GM12878 (cell line): Measurements from ENCODE around the gene COL26A1. TPM values are rescaled to one million over a fixed set of nuclear protein-coding genes. Genes with fewer than 3 reads are reported as not detected.

ENCODE experiments used
- ATAC-seq: fragments of 200-7000 bp; cut with Tn5 transposase; 3 replicates; pipeline ENCODE4 v1.9.1; 2020; ENCODE audit warnings: mild to moderate bottlenecking, moderate library complexity
- BruUV-seq: library from RNA; stranded (reverse); fragments of 400-500 nt; replicated peaks from 2 replicates; lab custom pipeline; 2021; lab: Mats Ljungman, UMichigan
- CTCF ChIA-PET: fragments of 300-600 bp; sonication (Branson Sonifier 250); formaldehyde crosslinking; extraction: SDS; loops from one replicate; lab custom pipeline; 2021; ENCODE audit warnings: inconsistent platforms; lab: Yijun Ruan, JAX
- POLR2A ChIA-PET: fragments of 350-600 bp; formaldehyde crosslinking; extraction: SDS; loops from one replicate; lab custom pipeline; 2021; ENCODE audit warnings: inconsistent platforms; lab: Charles Lee
- RAD21 ChIA-PET: fragments of 300-600 bp; sonication (Branson Sonifier 250); formaldehyde crosslinking; loops from one replicate; lab custom pipeline; 2023; ENCODE audit warnings: antibody characterized with exemption; ENCODE audit not compliant: unreplicated experiment; lab: Charles Lee
- SMC1A ChIA-PET: fragments of 300-600 bp; sonication (Branson Sonifier 250); formaldehyde crosslinking; loops from one replicate; lab custom pipeline; 2023; ENCODE audit not compliant: unreplicated experiment, uncharacterized antibody; lab: Charles Lee
- DNase-seq: peaks from one replicate; pipeline ENCODE4 v3.0.0-alpha.2; 2011; ENCODE audit warnings: low read depth, low spot score
- FAIRE-seq: peaks from 3 replicates; lab custom pipeline; 2011; peaks lifted over from hg19 to GRCh38; lab: Jason Lieb, UNC
- H2AFZ ChIP-seq: 2 replicates; pipeline ENCODE4 v1.6.0; 2011; ENCODE audit warnings: low read depth, low read length, control low read depth; ENCODE audit not compliant: control insufficient read depth
- H3K27ac ChIP-seq: 2 replicates; pipeline ENCODE4 v1.5.1; 2011; ENCODE audit warnings: control low read depth; ENCODE audit not compliant: control insufficient read depth, insufficient read depth
- H3K27me3 ChIP-seq, 2 experiments: replicated peaks in 1 of 2; 2 replicates each; pipeline versions ENCODE4 v1.6.0 to v1.6.1; 2011; ENCODE audit warnings: low read length in 1 of 2; ENCODE audit not compliant: control insufficient read depth in 2 of 2, insufficient read depth in 2 of 2
- H3K36me3 ChIP-seq, 2 experiments: 2 replicates each; pipeline ENCODE4 v1.5.1; 2011; ENCODE audit warnings: low read length in 1 of 2; ENCODE audit not compliant: control insufficient read depth in 2 of 2, insufficient read depth in 2 of 2
- H3K4me1 ChIP-seq: 2 replicates; pipeline ENCODE4 v1.6.1; 2011; ENCODE audit warnings: mild to moderate bottlenecking, low read length, moderate library complexity, mixed read lengths; ENCODE audit not compliant: control insufficient read depth, insufficient read depth
- H3K4me2 ChIP-seq: 2 replicates; pipeline ENCODE4 v1.6.0; 2011; ENCODE audit warnings: control low read depth; ENCODE audit not compliant: control insufficient read depth, insufficient read depth
- H3K4me3 ChIP-seq: fragments of 200-600 bp; sonication (generic); 2 replicates; pipeline ENCODE4 v1.5.1; 2016
- H3K79me2 ChIP-seq: 2 replicates; pipeline ENCODE4 v1.6.0; 2011; ENCODE audit warnings: low read length; ENCODE audit not compliant: control insufficient read depth, insufficient read depth
- H3K9ac ChIP-seq: 2 replicates; pipeline ENCODE4 v1.8.0; 2011; ENCODE audit warnings: low read length, control low read depth, mixed read lengths; ENCODE audit not compliant: control insufficient read depth, insufficient read depth
- H3K9me3 ChIP-seq: replicated peaks from 3 replicates; pipeline ENCODE4 v1.5.1; 2011; ENCODE audit warnings: mild to moderate bottlenecking, low read length; ENCODE audit not compliant: control insufficient read depth, insufficient read depth
- H4K20me1 ChIP-seq: 2 replicates; pipeline ENCODE4 v1.6.0; 2011; ENCODE audit not compliant: control insufficient read depth, insufficient read depth
- ASH2L ChIP-seq: fragments of 300-600, 200-600 bp; sonication (generic); IDR thresholded peaks from 2 replicates; pipeline ENCODE4 v1.6.1; 2017; ENCODE audit warnings: low read depth, mild to moderate bottlenecking, borderline replicate concordance
- CBX3 ChIP-seq: fragments of 200-600 bp; sonication (generic); IDR thresholded peaks from 2 replicates; pipeline ENCODE4 v1.6.1; 2016; ENCODE audit warnings: low read depth, borderline replicate concordance
- EED ChIP-seq: sonication (generic); IDR thresholded peaks from 2 replicates; pipeline ENCODE4 v1.6.1; 2016; ENCODE audit warnings: antibody characterized with exemption, low read depth
- ESRRA ChIP-seq: IDR thresholded peaks from 2 replicates; pipeline ENCODE4 v1.6.1; 2012; ENCODE audit warnings: mild to moderate bottlenecking, low read length, improper control_type of control experiment
- IKZF1 ChIP-seq: fragments of 450-650 bp; conservative IDR thresholded peaks from 2 replicates; pipeline ENCODE4 v1.6.1; 2017; ENCODE audit warnings: antibody characterized with exemption, mild to moderate bottlenecking
- MYC ChIP-seq: IDR thresholded peaks from 2 replicates; pipeline ENCODE4 v1.6.1; 2011; ENCODE audit warnings: mild to moderate bottlenecking, low read length, moderate library complexity, inconsistent platforms; ENCODE audit not compliant: insufficient read depth, insufficient replicate concordance, insufficient read length, severe bottlenecking
- POU2F2 ChIP-seq: IDR thresholded peaks from 3 replicates; pipeline ENCODE4 v1.6.1; 2011; ENCODE audit warnings: low read depth, mild to moderate bottlenecking, low read length, borderline replicate concordance
- TAF1 ChIP-seq: IDR thresholded peaks from 2 replicates; pipeline ENCODE4 v1.6.1; 2011; ENCODE audit warnings: mild to moderate bottlenecking, low read depth, low read length, borderline replicate concordance
- TCF12 ChIP-seq: IDR thresholded peaks from 2 replicates; pipeline ENCODE4 v1.6.1; 2011; ENCODE audit warnings: low read depth, mild to moderate bottlenecking, low read length
- YBX1 ChIP-seq: fragments of 450-650 bp; IDR thresholded peaks from 2 replicates; pipeline ENCODE4 v1.6.1; 2016; ENCODE audit warnings: antibody characterized with exemption
- YY1 ChIP-seq: IDR thresholded peaks from 2 replicates; pipeline ENCODE4 v1.6.1; 2011; ENCODE audit warnings: low read depth, mild to moderate bottlenecking, low read length
- ZNF274 ChIP-seq: IDR thresholded peaks from one replicate; pipeline ENCODE4 v1.8.0; 2011; ENCODE audit not compliant: insufficient read length, insufficient read depth
- ZNF384 ChIP-seq: IDR thresholded peaks from 2 replicates; pipeline ENCODE4 v1.6.1; 2012; ENCODE audit warnings: low read depth, mild to moderate bottlenecking, low read length, improper control_type of control experiment, borderline replicate concordance
- ZZZ3 ChIP-seq: IDR thresholded peaks from 2 replicates; pipeline ENCODE4 v1.6.1; 2011; ENCODE audit warnings: low read depth; ENCODE audit not compliant: control insufficient read depth, insufficient read length
- WGBS: methylation state at CpG from one replicate; pipeline ENCODE4 v1.1.6; 2016; ENCODE audit warnings: low lambda C conversion rate; ENCODE audit not compliant: insufficient replicate concordance, insufficient coverage; ENCODE audit errors: missing lambda C conversion rate; 5-methylcytosine and 5-hydroxymethylcytosine counted together
- in situ Hi-C: fragments of 300-500 bp; cut with MboI; formaldehyde crosslinking; loops from 9 replicates; pipeline ENCODE4 v1.14.3; 2018; ENCODE audit warnings: mixed read lengths
- intact Hi-C: fragments of 100-400 bp; cut with micrococcal nuclease; formaldehyde crosslinking; loops from one replicate; pipeline ENCODE4 v1.14.2; 2022; ENCODE audit not compliant: unreplicated experiment
- polyA plus RNA-seq, 11 experiments: library from polyadenylated mRNA; depleted of rRNA in 4 of 11; unstranded in 6 of 11; stranded (reverse) in 5 of 11; fragments of >200 nt; fragmentation: Nextera tagmentation in 4 of 11; fragmentation: Illumina TruSeq in 1 of 11; extraction: Ambion mirVana in 4 of 11; extraction: Trizol in 1 of 11; gene quantifications; 1 replicate in 1 of 11; 2 replicates in 10 of 11; pipeline versions ENCODE4 v1.2.1 to v1.2.3, GENCODE V29; 2011 to 2016; ENCODE audit warnings: inconsistent platforms in 2 of 11, missing spikeins in 2 of 11, low read depth in 1 of 11
- total RNA-seq, 4 experiments: library from RNA; depleted of rRNA in 3 of 4; stranded (reverse); fragments of >200 nt in 3 of 4; fragmentation: Illumina TruSeq in 1 of 4; extraction: Trizol in 1 of 4; gene quantifications; 2 replicates each; pipeline versions ENCODE4 v1.2.1 to v1.2.3, GENCODE V29; 2013 to 2021
- TF ChIP-seq, protein P1 (sequence below): fragments of 450-650 bp; IDR thresholded peaks from 2 replicates; pipeline ENCODE4 v1.6.1; 2016; ENCODE audit warnings: mild to moderate bottlenecking
- TF ChIP-seq, protein P2 (sequence below): IDR thresholded peaks from 2 replicates; pipeline ENCODE4 v1.6.1; 2011; ENCODE audit warnings: low read depth, low read length, improper control_type of control experiment, borderline replicate concordance
- TF ChIP-seq, protein P3 (sequence below): IDR thresholded peaks from 2 replicates; pipeline ENCODE4 v1.6.1; 2011; ENCODE audit warnings: borderline replicate concordance, low read depth, mild to moderate bottlenecking, moderate library complexity, low read length; ENCODE audit not compliant: insufficient read depth, poor library complexity, severe bottlenecking

Gene COL26A1
- total and polyA plus RNA-seq, 10 of the 15 experiments (the other 5 are each of a cell fraction or from before 2014, with no cell fraction given) = 0.08 TPM; not detected in 9

DNA sequence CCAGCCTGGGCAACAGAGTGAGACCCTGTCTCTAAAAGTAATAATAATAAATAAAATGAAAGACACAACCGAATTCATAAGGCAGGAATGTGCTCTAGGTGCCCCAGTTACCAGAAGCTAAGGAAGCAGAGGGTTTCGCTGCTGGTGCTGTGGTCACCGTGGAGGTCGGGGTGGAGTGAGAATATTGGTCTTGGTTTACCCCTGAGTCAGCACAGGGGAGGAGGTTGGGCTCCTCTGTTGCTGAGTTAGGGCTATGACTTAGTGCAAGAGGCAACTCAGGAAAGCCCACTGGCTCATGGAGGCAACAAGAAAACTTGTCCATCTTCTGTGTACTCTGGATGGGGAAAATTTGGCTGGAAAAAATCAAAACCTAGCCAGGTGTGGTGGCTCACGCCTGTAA is 149.3 kb downstream of the COL26A1 start:
- 25% methylated on average over 5 of the region's 5 CpGs for WGBS
- in situ Hi-C loops = no loop called here
- no TSS peak for BruUV-seq

DNA sequence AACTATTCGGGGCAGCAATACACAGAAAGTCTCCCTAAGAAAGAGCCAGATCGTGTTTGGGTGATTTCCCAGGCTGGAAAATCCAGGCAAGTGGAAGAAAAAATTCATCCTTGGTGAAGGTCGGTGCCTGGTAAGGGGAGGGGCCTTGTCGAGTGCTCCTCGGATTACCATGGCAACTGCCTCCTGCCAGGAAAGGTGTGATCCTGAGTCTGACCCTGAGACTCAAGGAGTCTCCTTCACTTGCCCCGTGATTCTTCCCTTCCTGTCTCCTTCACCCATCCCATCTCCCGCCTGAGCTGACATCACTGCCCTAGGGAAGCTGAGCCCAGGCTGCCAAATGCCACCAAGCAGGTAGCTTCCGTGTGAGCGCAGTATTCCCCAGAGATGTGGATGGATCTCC is 154.2 kb downstream of the COL26A1 start:
- ChIA-PET CTCF (interaction anchor here (1.3 to 1.9 kb wide), 2 partner anchors 10 to 152 kb away, joined by 4 read pairs; no protein-coding TSS in a partner anchor), RAD21 (no interaction called here), SMC1A (no interaction called here), POLR2A (no interaction called here)
- FAIRE-seq (no peak), DNase-seq (no peak), ATAC-seq (no peak)
- intact Hi-C loops = no loop called here
- in situ Hi-C loops = no loop called here
- H3K9ac ChIP-seq = no peak overlapping the region
- H3K4me1 ChIP-seq = no peaks in the 10 kb centered on the region
- H3K79me2 ChIP-seq = no peaks in the 10 kb centered on the region
- no peaks in the 10 kb centered on the region for H3K9me3 ChIP-seq
- no peaks in the 10 kb centered on the region for H4K20me1 ChIP-seq
- no peaks in the 10 kb centered on the region for H3K36me3 ChIP-seq
- WGBS = 31% methylated on average over 9 of the region's 9 CpGs
- H2AFZ ChIP-seq = no peak overlapping the region
- peaks cover 0 to 1% of the 10 kb centered on the region in 2 experiments; a peak in 3 of 4 replicates for H3K27me3 ChIP-seq
- H3K27ac ChIP-seq = no peak overlapping the region
- no peak overlapping the region for H3K4me2 ChIP-seq
- no TSS peak for BruUV-seq
- H3K4me3 ChIP-seq = no peak overlapping the region
- no peak for TF ChIP-seq IKZF1
- TF ChIP-seq MYC = no peak
- TF ChIP-seq YBX1 = no peak
- TF ChIP-seq EED = no peak
- TF ChIP-seq, protein P1, sequence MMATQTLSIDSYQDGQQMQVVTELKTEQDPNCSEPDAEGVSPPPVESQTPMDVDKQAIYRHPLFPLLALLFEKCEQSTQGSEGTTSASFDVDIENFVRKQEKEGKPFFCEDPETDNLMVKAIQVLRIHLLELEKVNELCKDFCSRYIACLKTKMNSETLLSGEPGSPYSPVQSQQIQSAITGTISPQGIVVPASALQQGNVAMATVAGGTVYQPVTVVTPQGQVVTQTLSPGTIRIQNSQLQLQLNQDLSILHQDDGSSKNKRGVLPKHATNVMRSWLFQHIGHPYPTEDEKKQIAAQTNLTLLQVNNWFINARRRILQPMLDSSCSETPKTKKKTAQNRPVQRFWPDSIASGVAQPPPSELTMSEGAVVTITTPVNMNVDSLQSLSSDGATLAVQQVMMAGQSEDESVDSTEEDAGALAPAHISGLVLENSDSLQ = no peak
- TF ChIP-seq POU2F2 = no peak
- TF ChIP-seq TCF12 = no peak
- no peak for TF ChIP-seq ESRRA
- TF ChIP-seq, protein P2, sequence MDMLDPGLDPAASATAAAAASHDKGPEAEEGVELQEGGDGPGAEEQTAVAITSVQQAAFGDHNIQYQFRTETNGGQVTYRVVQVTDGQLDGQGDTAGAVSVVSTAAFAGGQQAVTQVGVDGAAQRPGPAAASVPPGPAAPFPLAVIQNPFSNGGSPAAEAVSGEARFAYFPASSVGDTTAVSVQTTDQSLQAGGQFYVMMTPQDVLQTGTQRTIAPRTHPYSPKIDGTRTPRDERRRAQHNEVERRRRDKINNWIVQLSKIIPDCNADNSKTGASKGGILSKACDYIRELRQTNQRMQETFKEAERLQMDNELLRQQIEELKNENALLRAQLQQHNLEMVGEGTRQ = no peak

More for the DNA sequence above, 149.3 kb downstream of the COL26A1 start:
- intact Hi-C loops = no loop called here
- no peak for ATAC-seq
- H3K27me3 ChIP-seq = peaks cover 0 to 1% of the 10 kb centered on the region in 2 experiments; a peak in 2 of 4 replicates
- H3K4me2 ChIP-seq = no peak overlapping the region
- no peak overlapping the region for H2AFZ ChIP-seq
- SMC1A ChIA-PET = no interaction called here
- no peaks in the 10 kb centered on the region for H3K9me3 ChIP-seq
- no peak overlapping the region for H3K4me3 ChIP-seq
- H4K20me1 ChIP-seq = no peaks in the 10 kb centered on the region
- TF ChIP-seq TAF1 (no peak), ZNF274 (no peak), YY1 (no peak), ZNF384 (no peak), ASH2L (no peak), ZZZ3 (no peak), CBX3 (no peak)
- TF ChIP-seq, protein P3, sequence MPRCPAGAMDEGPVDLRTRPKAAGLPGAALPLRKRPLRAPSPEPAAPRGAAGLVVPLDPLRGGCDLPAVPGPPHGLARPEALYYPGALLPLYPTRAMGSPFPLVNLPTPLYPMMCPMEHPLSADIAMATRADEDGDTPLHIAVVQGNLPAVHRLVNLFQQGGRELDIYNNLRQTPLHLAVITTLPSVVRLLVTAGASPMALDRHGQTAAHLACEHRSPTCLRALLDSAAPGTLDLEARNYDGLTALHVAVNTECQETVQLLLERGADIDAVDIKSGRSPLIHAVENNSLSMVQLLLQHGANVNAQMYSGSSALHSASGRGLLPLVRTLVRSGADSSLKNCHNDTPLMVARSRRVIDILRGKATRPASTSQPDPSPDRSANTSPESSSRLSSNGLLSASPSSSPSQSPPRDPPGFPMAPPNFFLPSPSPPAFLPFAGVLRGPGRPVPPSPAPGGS = no peak
- TF ChIP-seq, all 136 proteins: peak for 0
- DNase-seq (no peak), FAIRE-seq (no peak)
- ChIA-PET CTCF (no interaction called here), RAD21 (no interaction called here), POLR2A (no interaction called here)
- Histone ChIP-seq H3K79me2 (no peaks in the 10 kb centered on the region), H3K9ac (no peak overlapping the region), H3K4me1 (no peaks in the 10 kb centered on the region), H3K36me3 (no peaks in the 10 kb centered on the region), H3K27ac (no peak overlapping the region)
